Measurements from ENCODE around the gene TAF10.

The TAF10 gene

DNA sequence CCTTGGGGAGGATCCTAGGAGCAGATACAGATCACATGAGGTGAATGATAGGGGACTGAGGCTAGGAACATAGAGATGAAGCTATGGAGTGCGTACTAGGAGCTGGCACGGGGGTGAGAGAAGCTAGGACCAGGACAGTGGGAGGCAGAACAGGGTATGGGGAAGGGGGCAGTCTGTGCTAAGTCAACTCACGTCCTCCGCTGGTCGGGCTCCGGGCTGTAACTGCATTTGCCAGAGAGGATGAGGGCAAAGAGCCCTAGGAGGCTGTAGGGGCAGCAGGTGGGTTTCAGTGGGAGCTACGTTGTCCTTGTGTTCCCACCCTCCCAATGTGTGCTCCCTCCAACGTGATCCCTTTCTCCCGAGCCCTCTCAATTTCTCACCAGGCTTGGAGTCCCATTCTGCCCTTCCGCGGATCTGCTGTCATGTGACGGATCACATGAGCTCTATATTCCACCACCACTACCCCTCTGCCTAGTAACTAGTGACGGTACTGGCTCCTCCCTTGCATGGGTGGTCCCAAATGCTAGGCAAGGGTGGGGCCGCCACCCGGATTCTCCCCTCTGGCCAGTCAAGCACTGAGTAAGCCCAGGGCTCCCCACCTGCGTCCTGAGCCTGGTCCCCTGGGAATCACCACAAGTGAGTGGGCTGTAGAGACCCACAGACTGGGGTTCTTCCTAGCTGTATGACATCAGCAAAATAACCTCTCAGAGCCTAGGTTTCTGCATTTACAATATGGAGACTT lies 7.2 kb upstream of the TAF10 start, which contains the start of gene TPP1:
TSS of gene TPP1 (minus strand) at position 419 of the 742 bp plus-strand sequence. CDS start at position 397, 22 bp downstream.
- TF ChIP-seq, protein P1, sequence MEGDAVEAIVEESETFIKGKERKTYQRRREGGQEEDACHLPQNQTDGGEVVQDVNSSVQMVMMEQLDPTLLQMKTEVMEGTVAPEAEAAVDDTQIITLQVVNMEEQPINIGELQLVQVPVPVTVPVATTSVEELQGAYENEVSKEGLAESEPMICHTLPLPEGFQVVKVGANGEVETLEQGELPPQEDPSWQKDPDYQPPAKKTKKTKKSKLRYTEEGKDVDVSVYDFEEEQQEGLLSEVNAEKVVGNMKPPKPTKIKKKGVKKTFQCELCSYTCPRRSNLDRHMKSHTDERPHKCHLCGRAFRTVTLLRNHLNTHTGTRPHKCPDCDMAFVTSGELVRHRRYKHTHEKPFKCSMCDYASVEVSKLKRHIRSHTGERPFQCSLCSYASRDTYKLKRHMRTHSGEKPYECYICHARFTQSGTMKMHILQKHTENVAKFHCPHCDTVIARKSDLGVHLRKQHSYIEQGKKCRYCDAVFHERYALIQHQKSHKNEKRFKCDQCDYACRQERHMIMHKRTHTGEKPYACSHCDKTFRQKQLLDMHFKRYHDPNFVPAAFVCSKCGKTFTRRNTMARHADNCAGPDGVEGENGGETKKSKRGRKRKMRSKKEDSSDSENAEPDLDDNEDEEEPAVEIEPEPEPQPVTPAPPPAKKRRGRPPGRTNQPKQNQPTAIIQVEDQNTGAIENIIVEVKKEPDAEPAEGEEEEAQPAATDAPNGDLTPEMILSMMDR (IDR thresholded peaks at IDR 0.05; ENCODE audit: low read depth, low read length), result no peak
- H3K4me3 ChIP-seq (replicated peaks in 1 of 2; ENCODE audit: low read depth in 2 of 2, low read length in 2 of 2), result peak within 1 kb of the TSS; percentile 74 to 86
- DNase-seq (ENCODE audit: low read depth in 2 of 2), result peak; percentile 96

DNA sequence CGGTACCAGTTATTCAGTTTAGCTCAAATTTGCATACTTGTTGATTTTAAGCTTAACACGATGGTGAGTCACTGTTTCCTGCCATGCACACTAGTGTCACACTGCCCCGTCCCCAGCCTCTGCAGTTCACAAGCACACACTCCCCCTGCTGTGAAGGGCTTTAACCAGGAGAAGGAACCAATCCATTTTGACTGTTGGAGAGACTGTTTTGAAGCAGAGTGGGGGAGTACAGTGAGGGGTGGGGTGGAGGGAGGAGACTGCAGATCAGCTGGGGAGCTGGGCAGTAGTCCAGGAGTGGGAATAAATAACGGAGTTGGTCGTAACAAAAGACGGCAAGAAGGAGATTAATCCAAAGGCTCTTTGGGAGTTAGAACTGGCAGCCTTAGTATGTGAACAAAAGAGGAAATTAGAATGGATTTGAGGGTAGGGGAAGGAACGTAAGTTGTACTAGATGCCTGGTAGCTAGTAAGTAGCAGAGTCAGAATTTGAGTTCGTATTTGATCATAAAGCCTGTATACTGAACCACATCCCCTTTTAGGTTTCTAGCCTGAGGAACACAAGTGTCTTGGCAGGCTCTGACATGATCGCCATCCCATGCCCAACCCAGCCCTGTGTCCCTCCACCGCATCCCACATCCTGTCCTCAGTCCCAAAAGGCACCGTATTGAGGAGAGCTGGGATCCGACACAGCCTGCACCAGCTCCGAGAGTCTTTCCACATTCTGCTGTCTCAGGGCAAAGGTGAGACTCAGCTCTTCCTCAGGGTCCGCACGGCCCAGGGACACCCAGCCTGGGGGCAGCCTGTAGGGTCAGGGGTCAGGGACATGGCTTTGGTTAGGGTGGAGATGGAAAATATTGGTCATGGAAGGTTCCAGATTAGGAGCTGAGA lies 6.3 kb upstream of the TAF10 start:
- peak; percentile 65 to 89 for DNase-seq (ENCODE audit: low read depth in 2 of 2)
- TF ChIP-seq, protein P1 (IDR thresholded peaks at IDR 0.05; ENCODE audit: low read depth, low read length), result no peak
- H3K4me3 ChIP-seq (replicated peaks in 1 of 2; ENCODE audit: low read depth in 2 of 2, low read length in 2 of 2), result peak overlapping the region; percentile 74 to 86

DNA sequence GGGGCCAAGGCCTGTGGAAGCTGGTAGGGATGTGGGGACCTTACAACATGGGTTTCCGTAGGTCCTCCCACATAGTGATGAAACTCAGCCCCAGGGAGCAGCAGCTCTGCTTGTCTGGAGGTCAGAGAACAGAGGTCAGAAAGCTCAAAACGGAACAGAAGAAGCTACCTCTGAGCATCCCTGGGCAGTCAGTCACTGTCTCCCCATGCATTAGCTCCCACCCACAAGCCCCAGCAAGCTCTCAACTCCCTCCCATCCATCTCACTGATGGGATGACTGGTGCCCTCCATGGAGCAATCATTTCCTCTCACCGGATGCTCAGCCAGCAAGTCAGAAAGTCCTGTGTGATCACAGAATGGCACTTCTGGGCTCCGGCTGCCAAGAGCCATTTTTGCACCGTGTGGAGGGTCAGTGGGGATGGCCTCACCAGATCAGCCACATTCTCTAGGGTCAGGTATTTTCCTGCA lies 5.3 kb upstream of the TAF10 start:
- TF ChIP-seq, protein P1 (IDR thresholded peaks at IDR 0.05; ENCODE audit: low read depth, low read length), result no peak
- peak overlapping the region in 1 of 2 donors; percentile 86 for H3K4me3 ChIP-seq (replicated peaks in 1 of 2; ENCODE audit: low read depth in 2 of 2, low read length in 2 of 2)
- peak in 1 of 2 donors; percentile 52 for DNase-seq (ENCODE audit: low read depth in 2 of 2)

DNA sequence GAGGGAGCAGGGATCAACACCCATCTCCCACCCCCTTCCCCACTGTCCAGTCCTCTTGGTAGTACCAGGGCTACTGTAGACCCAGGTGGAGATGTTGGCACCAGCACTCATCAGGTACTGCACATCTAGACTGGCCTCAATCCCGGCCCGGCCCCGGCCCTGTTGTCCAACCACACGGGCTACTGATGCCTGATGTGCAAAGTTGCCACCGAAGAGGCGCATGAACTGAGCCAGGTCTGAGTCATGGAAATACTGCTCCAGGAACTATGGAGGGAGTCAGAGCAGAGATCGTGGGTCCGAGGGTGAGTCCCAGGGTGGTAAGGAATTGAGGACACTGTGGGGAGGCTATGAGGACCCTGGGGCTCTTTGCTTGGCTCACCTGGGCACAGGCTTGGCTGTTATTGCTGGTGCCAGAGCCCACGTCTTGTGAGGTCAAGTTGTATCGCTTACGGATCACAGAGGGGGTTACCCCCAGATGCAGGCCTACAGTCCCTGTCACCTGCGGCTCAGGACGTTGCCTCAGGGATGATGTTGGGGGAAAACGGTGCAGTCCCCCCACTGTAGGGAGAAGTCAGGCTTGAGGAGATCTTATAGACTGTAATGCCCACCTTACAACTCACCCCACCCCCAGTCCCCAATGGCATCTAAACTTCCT lies 4.7 kb upstream of the TAF10 start:
- no peak overlapping the region for H3K4me3 ChIP-seq (replicated peaks in 1 of 2; ENCODE audit: low read depth in 2 of 2, low read length in 2 of 2)
- TF ChIP-seq, protein P1 (IDR thresholded peaks at IDR 0.05; ENCODE audit: low read depth, low read length), result no peak
- no peak for DNase-seq (ENCODE audit: low read depth in 2 of 2)

DNA sequence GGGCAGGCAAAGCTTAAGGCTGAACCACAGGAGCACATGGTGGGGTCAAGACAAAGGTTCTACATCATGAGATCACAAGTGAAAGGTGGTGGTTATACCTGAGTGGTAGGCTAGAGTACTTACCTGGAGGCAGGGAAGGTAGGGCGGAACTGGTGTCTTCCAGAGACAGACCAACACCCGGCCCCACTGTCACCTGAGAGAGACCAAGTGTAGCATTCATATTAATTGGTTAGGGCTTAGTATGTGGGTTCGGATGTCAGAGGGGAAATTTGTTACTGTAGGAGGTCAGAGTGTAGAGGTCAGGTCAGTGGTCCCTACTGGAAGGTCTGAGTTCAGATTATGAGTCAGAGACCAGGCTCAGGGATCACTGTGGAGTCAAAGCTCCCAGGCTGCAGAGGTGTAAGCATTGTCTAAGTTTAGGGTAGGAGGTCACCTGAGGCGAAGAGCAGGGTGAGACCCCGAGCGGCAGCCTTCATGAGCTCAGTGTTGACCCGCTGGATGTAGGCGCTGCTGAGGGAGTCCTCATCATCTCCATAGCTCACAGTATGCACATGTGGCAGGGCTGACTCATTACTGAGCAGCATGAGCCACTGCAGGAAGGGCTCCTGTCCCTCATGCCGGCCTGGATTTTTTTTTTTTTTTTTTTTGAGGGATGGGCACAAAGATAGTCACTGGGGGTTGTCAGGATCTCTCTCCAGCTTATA lies 4.0 kb upstream of the TAF10 start:
- DNase-seq (ENCODE audit: low read depth in 2 of 2), result peak in 1 of 2 donors; percentile 48
- TF ChIP-seq, protein P1 (IDR thresholded peaks at IDR 0.05; ENCODE audit: low read depth, low read length), result no peak
- H3K4me3 ChIP-seq (replicated peaks in 1 of 2; ENCODE audit: low read depth in 2 of 2, low read length in 2 of 2), result no peak overlapping the region

DNA sequence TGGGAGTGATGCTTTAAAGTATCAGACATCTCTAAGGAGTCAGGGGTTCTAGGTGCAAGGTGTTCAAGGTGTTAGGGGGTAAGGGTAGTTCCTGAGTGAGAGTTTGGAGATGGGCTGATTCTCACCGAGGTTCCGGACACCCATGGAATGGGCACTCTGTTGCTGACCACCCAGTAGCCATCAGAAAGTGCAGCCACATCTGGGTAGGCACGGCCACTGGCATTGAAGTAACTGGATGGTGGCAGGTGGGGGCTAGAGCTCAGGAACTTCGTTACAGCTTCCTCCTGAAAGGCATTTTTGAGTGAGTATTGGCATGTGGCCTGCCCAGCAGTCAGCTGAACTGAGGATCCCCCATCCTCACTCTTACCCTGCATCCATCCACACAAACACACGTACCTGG lies 3.0 kb upstream of the TAF10 start:
- H3K4me3 ChIP-seq (replicated peaks in 1 of 2; ENCODE audit: low read depth in 2 of 2, low read length in 2 of 2), result no peak overlapping the region
- no peak for DNase-seq (ENCODE audit: low read depth in 2 of 2)
- TF ChIP-seq, protein P1 (IDR thresholded peaks at IDR 0.05; ENCODE audit: low read depth, low read length), result no peak

Data from cardiac fibroblast (primary cell).